ENCODE data around the gene DLAT.
"Not testable (repeated sequence)": the region's sequence is repeated elsewhere in the genome, so short reads cannot be mapped to it uniquely, and the experiment has no call there.

DLAT gene

GRCh38 chr11:112005422-112006094, 19.6 kb upstream of the DLAT start:
- DNase-seq (ENCODE audit: low spot score) = no peak

DNA sequence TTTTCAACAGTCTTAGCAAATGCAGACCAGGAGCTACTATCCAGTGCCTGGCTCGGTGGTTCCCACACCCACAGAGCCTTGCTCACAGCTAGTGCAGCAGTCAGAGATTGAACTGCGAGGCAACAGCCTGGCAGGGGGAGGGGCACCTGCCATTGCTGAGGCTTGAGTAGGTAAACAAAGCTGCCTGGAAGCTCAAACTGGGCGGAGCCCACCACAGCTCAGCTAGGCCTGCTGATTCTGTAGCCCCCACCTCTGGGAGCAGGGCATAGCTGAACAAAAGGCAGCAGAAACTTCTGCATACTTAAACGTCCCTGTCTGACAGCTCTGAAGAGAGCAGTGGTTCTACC, 19.1 kb upstream of the DLAT start:
- not testable (repeated sequence) for DNase-seq (ENCODE audit: low spot score)

GRCh38 chr11:112011451-112011850, 13.8 kb upstream of the DLAT start:
- not testable (repeated sequence) for DNase-seq (ENCODE audit: low spot score)

DNA sequence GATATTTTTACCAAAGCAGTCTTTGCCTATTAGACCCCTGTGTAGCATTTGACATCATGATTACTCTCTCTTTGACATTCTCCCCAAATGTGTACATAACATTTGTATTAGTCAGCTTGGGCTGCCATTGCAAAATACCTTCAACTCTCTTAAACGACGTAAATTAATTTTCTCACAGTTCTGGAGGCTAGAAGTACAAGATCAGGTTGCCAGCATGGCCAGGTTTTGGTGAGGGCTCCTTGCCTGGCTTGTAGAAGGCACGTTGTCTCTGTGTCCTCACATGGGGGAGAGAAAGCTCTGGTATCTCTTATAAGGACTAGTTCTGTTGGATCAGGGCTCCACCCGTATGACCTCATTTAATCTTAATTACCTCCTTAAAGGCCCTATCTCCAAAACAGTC, 12.3 kb upstream of the DLAT start:
- no peak for DNase-seq (ENCODE audit: low spot score)

DNA sequence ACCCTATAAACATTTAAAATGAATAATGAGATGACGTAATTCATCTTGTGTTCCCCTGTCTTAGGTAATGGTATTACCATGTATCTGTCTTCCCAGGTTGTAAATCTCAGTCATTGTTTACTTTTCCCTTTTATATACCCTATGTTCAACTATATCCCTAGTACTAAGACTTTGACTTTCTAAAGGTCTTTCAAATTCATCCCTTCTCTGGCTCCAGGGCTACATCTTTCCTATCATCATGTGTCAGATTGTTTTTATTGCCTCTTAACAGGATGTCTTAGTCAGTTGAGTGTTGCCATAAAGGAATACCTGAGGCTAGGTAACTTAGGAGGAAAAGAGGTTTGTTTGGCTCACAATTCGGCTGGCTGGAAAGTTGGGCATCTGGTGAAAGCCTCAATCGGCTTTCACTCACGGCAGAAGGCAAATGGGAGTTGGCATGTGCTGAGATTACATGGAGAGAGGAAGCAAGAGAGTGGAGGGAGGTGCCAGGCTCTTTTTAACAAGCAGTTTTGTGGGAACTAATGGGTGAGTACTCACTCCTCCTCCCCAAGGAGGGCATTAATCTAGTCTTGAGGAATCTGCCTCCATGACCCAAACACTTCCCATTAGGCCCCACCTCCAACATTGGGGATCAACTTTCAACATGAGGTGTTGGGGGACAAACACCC, 11.6 kb upstream of the DLAT start:
- DNase-seq (ENCODE audit: low spot score) = no peak

DNA sequence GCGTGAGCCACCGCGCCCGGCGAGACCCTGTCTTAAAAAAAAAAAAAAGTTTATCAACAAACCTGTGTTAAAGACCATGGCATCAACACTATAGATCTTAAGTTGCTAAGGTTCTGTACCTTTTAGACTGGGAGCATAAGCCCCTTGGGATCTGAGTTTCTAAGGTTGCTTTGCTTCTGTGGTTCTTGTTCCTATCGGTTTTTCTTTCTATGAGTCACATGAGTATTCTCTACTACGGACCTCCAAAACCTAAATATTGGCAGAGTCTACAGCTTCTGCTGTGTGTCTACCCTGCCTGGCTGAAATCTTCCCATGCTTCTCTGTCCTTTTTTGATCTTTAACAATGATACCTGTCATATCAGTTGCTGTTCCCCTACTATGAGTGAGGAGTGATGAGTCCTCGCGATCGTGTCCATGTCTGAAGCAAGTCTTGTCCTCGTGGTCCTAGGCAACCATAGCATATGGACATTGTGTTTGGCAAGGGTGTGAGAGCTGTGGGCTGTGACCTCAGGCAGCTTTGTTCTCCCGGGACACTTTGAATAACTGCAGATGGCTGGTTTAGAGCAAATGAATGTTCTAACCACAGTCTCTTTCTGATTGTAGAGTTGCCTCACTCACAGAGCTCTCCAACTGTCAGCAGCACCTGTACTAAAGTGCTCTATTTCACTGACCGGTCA, 9.0 kb upstream of the DLAT start:
- DNase-seq (ENCODE audit: low spot score) = no peak

DNA sequence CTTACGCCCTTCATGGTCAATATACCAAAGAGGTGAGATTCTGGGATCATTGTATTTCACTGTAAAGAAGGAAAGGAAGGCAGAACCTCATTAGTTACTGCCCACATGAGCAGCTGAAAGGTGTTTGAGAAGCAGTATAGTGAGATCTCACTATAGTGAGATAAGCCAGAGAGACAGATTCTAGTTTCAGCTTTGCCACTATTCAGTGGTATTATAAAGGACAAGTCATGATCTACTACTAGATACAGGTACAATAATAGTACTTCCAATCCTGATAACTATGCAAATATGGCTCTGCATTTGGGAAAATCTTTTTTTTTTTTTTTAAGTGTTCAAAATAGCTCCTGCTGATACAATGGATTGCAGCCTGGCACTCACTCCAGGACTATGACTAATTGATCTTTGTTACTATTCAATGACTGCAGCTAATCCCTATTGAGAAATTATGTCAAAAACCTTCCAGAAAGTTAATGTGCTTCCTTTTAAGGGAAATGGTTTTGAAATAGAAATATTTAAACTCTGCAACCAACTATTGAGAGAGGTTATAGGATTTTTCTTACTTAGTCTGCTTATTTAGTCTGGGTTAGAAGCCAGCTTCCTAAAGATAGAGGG, 8.3 kb upstream of the DLAT start:
- DNase-seq (ENCODE audit: low spot score) = no peak

DNA sequence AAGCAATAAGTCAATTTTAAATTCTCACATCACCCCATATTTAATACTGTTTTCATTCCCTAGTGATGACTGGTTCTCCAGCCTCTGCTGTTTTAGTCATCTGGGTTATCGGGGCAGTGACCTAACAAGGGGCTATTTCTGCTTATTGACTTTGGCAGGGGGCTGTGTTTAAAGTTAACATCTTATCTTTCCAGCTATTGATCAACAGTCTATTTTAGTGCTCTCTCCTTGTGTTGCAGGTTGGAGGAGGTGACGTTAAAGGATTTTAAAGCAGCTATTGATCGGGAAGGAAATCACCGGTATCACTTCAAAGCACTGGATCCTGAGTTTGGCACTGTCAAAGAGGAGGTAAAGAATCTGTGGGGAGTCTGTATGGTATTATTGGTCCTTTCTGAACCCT, 7.7 kb upstream of the DLAT start:
- DNase-seq (ENCODE audit: low spot score) = no peak

- no peak for DNase-seq (ENCODE audit: low spot score)
Measured at GRCh38 chr11:112019066-112019465, 6.1 kb upstream of the DLAT start.

- no peak for DNase-seq (ENCODE audit: low spot score)
Measured at GRCh38 chr11:112023104-112023503, 2.1 kb upstream of the DLAT start.

DNA sequence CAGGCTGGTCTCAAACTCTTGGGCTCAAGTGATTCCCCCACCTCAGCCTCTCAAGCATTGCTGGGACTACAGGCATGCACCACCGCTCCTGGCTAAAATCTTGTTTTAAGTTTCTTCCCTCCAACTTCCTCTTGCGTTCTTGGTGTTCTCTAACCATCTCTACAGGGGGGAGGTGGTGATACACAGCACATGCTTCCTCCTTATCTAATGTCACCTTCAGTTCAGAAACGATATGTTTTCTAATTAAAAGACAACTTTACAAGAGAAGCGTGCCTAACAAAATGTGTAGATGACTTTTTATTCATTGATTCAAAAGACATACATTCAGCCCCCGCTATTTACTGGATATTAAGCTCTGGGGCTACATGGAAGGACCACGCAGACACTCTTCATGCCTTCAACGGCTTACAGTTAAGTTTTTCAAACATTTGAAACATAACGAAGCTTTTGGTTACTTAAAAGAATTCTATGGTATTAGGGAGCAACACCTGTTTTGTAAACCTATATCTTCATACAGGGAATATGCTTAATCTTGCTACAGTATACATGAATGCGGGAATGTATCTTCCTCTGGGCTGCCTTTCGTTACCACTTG, 933 bp upstream of the DLAT start:
- peak; percentile 13 for DNase-seq (ENCODE audit: low spot score)

DNA sequence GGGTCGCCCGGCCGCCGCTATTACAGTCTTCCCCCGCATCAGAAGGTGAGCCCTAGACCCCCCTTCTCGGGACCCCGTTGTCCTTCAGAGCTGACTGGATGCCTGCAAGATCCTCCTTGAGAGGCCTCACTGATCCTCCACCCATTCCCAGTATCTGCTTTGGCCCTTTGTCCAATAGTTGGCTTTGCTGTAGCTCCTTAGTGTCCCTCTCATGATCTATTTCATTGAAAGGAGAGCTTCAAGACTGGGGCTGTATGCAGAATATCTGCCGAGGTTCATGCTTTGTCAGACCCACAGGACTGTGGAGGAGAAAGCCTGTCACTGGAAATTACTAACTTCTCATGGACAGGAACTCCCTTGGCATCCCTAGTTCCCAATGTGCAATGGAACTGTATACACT, 499 bp downstream of the DLAT start:
- no peak for DNase-seq (ENCODE audit: low spot score)

DNA sequence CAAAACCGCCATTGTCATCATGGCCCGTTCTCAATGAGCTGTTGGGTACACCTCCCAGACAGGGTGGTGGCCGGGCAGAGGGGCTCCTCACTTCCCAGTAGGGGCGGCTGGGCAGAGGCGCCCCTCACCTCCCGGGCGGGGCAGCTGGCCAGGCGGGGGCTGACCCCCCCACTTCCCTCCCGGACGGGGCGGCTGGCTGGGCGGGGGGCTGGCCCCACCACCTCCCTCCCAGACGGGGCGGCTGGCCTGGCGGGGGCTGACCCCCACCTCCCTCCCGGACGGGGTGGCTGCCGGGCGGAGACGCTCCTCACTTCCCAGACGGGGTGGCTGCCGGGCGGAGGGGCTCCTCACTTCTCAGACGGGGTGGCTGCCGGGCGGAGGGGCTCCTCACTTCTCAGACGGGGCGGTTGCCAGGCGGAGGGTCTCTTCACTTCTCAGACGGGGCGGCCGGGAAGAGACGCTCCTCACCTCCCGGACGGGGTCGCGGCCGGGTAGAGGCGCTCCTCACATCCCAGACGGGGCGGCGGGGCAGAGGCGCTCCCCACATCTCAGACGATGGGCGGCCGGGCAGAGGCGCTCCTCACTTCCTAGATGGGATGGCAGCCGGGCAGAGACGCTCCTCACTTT, 1.7 kb downstream of the DLAT start:
- DNase-seq (ENCODE audit: low spot score) = not testable (repeated sequence)

DNA sequence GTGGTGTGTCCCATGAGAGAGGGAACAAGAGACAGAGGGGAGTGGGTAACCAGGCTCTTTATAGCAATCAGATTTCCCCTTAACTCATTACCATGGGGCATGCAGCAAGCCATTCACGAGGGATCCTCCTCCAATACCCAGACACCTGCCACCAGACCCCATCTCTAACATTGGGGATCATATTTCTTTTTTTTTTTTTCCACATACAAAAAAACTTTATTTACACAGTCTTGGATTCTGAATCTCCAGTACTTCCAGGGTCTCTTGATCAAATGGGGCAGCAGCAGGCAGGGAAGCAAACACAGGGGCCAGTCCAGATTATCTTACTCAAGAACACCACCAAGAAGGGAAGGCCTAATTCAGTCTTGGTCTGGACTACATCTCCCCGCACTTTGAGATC, 4.3 kb downstream of the DLAT start:
- DNase-seq (ENCODE audit: low spot score) = no peak

DNA sequence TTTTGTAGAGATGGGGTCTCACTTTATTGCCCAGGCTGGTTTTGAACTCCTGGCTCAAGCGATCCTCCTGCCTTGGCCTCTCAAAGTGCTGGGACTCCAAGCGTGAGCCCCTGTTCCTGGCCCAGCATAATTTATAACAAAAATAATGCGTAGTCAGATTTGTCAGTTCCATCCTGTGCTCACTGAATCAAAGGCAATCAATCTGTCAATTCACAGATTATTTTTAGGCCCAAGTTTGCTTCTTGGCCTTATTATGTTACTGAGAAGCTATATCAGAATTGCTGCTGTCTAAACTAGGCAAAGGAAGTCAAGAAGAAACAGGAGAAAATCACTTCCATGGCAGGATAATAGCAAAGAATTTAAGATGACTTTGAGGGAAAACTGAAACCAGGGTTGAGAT, 8.7 kb downstream of the DLAT start:
- no peak for DNase-seq (ENCODE audit: low spot score)

- DNase-seq (ENCODE audit: low spot score) = no peak
Measured at GRCh38 chr11:112037527-112037926, 12.3 kb downstream of the DLAT start.

GRCh38 chr11:112042161-112042960, 17.2 kb downstream of the DLAT start:
- DNase-seq (ENCODE audit: low spot score) = no peak

GRCh38 chr11:112042961-112043304, 17.7 kb downstream of the DLAT start:
- no peak for DNase-seq (ENCODE audit: low spot score)

DNA sequence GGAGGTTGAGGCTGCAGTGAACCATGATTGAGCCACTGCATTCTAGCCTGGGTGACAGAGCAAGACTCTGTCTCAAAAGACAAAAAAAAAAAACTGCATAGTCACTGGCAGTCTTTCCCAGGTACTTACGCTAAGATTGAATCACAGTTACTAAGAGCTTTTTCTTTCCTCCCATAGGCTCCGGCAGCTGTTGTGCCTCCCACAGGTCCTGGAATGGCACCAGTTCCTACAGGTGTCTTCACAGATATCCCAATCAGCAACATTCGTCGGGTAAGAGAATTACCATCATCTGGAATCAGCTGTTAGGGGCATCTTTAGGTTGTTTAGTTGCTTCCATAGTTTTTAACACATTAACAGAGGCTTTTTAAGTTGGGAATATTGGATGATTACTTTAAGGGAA, 19.8 kb downstream of the DLAT start:
- no peak for DNase-seq (ENCODE audit: low spot score)

DNA sequence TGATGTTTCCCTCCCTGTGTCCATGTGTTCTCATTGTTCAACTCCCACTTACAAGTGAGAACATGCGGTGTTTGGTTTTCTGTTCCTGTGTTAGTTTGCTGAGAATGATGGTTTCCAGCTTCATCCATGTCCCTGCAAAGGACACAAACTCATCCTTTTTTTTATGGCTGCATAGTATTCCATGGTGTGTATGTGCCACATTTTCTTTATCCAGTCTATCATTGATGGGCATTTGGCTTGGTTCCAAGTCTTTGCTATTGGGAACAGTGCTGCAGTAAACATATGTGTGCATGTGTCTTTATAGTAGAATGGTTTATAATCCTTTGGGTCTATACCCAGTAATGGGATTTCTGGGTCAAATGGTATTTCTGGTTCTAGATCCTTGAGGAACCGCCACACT, 21.4 kb downstream of the DLAT start:
- not testable (repeated sequence) for DNase-seq (ENCODE audit: low spot score)

- not testable (repeated sequence) for DNase-seq (ENCODE audit: low spot score)
Measured at GRCh38 chr11:112048256-112048655, 23.0 kb downstream of the DLAT start.

- DNase-seq (ENCODE audit: low spot score) = no peak
Measured at GRCh38 chr11:112049777-112050176, 24.6 kb downstream of the DLAT start.

Measured in hematopoietic multipotent progenitor cell treated with erythropoietin and hydrocortisone succinate and interleukin-3 and kit ligand, for 17 days (in vitro differentiated cells).